Measurements from ENCODE around the gene SCAF8. TPM values are rescaled to one million over a fixed set of nuclear protein-coding genes. Genes with fewer than 3 reads are reported as not detected.
"Not testable (repeated sequence)": the region's sequence is repeated elsewhere in the genome, so short reads cannot be mapped to it uniquely, and the experiment has no call there.

SCAF8 gene
- total RNA-seq, 1 experiment from 2014 or later: 28.6 TPM

DNA sequence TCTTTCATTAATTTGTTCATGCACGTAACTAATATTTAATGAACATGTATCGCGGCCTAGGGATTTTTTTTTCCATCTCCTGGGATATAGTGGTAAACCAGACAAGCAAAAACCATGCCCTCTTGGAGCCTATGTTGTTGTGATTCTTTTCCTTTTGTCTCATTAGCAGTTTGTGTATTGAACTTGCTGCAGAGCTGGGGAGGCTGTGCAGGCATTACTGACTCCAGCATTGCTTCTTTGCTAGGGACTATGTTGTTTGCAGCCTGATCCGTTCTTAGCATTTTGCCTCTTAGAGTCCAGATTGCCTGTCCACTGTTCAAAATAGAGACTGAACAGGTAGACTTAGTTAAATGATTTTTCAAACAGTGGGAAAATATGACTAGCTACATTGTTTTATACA, 9.7 kb downstream of the SCAF8 start:
- no peaks in the 10 kb centered on the region for H3K4me1 Mint-ChIP-seq (ENCODE audit: low read depth, unreplicated experiment)
- no peak overlapping the region for H3K27ac Mint-ChIP-seq (ENCODE audit: unreplicated experiment)
- intact Hi-C loops (cut with micrococcal nuclease; ENCODE audit: unreplicated experiment): no loop called here
- H3K36me3 Mint-ChIP-seq (ENCODE audit: insufficient read depth, unreplicated experiment): no peaks in the 10 kb centered on the region
- DNase-seq: no peak
- H3K4me3 Mint-ChIP-seq (ENCODE audit: low read depth, unreplicated experiment): no peak overlapping the region
- no peaks in the 10 kb centered on the region for H3K27me3 Mint-ChIP-seq (ENCODE audit: unreplicated experiment)
- BruUV-seq (replicated peaks): no TSS peak
- H3K9me3 Mint-ChIP-seq (ENCODE audit: low read depth, unreplicated experiment): no peaks in the 10 kb centered on the region
- TF ChIP-seq, protein P1, sequence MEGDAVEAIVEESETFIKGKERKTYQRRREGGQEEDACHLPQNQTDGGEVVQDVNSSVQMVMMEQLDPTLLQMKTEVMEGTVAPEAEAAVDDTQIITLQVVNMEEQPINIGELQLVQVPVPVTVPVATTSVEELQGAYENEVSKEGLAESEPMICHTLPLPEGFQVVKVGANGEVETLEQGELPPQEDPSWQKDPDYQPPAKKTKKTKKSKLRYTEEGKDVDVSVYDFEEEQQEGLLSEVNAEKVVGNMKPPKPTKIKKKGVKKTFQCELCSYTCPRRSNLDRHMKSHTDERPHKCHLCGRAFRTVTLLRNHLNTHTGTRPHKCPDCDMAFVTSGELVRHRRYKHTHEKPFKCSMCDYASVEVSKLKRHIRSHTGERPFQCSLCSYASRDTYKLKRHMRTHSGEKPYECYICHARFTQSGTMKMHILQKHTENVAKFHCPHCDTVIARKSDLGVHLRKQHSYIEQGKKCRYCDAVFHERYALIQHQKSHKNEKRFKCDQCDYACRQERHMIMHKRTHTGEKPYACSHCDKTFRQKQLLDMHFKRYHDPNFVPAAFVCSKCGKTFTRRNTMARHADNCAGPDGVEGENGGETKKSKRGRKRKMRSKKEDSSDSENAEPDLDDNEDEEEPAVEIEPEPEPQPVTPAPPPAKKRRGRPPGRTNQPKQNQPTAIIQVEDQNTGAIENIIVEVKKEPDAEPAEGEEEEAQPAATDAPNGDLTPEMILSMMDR (IDR thresholded peaks at IDR 0.05; ENCODE audit: unreplicated experiment): no peak
- CTCF ChIA-PET: no interaction called here

DNA sequence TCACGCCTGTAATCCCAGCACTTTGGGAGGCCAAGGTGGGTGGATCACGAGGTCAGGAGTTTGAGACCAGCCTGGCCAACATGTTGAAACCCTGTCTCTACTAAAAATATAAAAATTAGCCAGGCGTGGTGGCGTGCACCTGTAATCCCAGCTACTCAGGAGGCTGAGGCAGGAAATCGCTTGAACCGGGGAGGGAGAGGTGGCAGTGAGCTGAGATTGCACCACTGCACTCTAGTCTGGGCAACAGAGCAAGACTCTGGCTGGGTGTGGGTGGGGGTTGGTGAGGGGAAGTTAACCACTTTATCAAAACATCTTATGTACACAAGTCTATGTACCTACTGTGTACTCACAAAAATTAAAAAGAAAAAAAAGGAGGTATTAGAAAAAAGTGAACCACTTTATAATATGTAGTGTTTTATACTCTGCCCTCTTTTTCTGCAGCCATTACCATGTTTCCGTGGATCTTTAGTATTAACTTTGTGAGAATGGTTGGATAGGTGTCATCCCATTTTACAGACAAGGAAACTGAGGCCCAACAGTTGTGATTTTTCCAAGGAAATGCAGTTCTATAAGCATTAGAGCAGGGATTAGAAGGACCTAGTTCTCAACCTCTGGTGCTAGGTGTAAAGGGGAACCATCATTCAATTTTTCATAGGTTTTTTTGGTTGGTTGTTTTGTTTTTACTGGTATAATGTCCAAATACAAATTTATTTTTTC, 11.0 kb downstream of the SCAF8 start:
- CTCF ChIA-PET; BruUV-seq (replicated peaks); H3K27ac Mint-ChIP-seq (ENCODE audit: unreplicated experiment); intact Hi-C loops (cut with micrococcal nuclease; ENCODE audit: unreplicated experiment); DNase-seq; H3K36me3 Mint-ChIP-seq (ENCODE audit: insufficient read depth, unreplicated experiment); H3K4me1 Mint-ChIP-seq (ENCODE audit: low read depth, unreplicated experiment); H3K27me3 Mint-ChIP-seq (ENCODE audit: unreplicated experiment); H3K4me3 Mint-ChIP-seq (ENCODE audit: low read depth, unreplicated experiment); H3K9me3 Mint-ChIP-seq (ENCODE audit: low read depth, unreplicated experiment): not testable (repeated sequence)

DNA sequence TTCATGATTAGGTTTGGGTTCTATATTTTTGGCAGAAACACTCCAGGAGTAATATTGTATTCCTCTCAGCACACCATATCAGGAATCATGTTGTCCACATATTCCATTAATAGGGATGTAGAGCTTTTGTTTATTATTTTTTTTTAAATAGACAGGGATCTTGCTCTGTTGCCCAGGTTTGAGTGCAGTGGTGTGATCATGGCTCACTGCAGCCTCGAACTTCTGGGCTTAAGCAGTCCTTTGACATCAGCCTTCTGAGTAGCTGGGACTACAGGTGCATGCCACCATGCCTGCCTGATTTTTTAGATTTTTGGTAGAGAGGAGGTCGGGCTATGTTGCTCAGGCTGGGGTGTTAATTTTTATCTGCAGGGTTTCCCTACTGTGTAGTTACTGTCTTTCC, 12.0 kb downstream of the SCAF8 start:
- CTCF ChIA-PET: interaction anchor here (0.6 kb wide), 1 partner anchor 117 kb away, joined by 3 read pairs; no protein-coding TSS in a partner anchor
- Mint-ChIP-seq H3K27ac (ENCODE audit: unreplicated experiment) (no peak overlapping the region), H3K36me3 (ENCODE audit: insufficient read depth, unreplicated experiment) (no peaks in the 10 kb centered on the region), H3K4me1 (ENCODE audit: low read depth, unreplicated experiment) (peaks cover 10% of the 10 kb centered on the region), H3K27me3 (ENCODE audit: unreplicated experiment) (no peaks in the 10 kb centered on the region), H3K9me3 (ENCODE audit: low read depth, unreplicated experiment) (no peaks in the 10 kb centered on the region), H3K4me3 (ENCODE audit: low read depth, unreplicated experiment) (no peak overlapping the region)
- no TSS peak for BruUV-seq (replicated peaks)
- intact Hi-C loops (cut with micrococcal nuclease; ENCODE audit: unreplicated experiment): no loop called here
- no peak for DNase-seq
- TF ChIP-seq, protein P1 (IDR thresholded peaks at IDR 0.05; ENCODE audit: unreplicated experiment): no peak

DNA sequence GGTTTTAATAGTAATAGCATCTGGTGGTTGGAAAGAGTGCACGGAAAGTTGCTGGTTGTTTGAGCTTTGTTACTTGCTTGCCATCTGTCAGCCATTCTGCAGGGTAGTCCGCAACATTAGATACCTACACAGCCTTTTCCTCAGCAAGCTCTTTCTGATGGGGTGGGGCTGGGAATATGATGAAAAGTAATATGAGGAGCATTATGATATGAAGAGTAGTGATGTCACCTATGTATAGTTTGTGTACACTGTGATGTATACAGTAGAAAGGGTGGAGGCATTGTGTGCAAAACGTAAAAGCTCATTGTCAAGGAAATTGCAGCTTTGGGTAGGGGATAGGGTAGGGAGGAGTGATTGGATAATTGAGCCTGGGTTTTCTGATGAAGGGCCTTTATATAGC, 16.1 kb downstream of the SCAF8 start:
- CTCF ChIA-PET: no interaction called here
- H3K4me3 Mint-ChIP-seq (ENCODE audit: low read depth, unreplicated experiment): no peak overlapping the region
- H3K27ac Mint-ChIP-seq (ENCODE audit: unreplicated experiment): no peak overlapping the region
- intact Hi-C loops (cut with micrococcal nuclease; ENCODE audit: unreplicated experiment): no loop called here
- peaks cover 13% of the 10 kb centered on the region for H3K4me1 Mint-ChIP-seq (ENCODE audit: low read depth, unreplicated experiment)
- DNase-seq: no peak
- TF ChIP-seq, protein P1 (IDR thresholded peaks at IDR 0.05; ENCODE audit: unreplicated experiment): no peak
- H3K9me3 Mint-ChIP-seq (ENCODE audit: low read depth, unreplicated experiment): no peaks in the 10 kb centered on the region
- H3K36me3 Mint-ChIP-seq (ENCODE audit: insufficient read depth, unreplicated experiment): no peaks in the 10 kb centered on the region
- BruUV-seq (replicated peaks): no TSS peak
- no peaks in the 10 kb centered on the region for H3K27me3 Mint-ChIP-seq (ENCODE audit: unreplicated experiment)

All from Calu3 (cell line).